ENCODE results near the gene C12orf56.
A peak's percentile ranks its signal among the peaks of the same experiment; 100 is the strongest.
"Not testable (repeated sequence)": the region's sequence is repeated elsewhere in the genome, so short reads cannot be mapped to it uniquely, and the experiment has no call there.

C12orf56 gene

DNA sequence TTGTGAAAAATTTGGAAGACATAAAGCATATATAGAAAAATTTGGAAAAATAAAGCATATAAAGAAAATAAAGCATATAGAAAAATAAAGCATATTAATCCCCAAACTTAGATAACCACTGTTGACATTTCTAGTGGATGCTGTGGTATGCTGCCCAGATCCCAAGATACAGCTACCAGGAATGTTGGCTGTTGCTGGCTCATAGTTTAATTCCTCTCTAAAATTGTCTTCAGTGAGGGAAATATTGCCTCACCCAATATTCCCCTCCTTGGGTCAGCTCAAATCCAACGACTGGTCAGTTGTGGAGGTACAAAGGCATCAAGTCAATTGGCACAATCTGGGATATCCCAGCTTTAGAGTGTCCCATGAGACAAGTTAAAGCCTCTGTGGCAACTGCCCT is 158.4 kb downstream of the C12orf56 start:
- DNase-seq (ENCODE audit: low read depth in 2 of 2), result no peak

DNA sequence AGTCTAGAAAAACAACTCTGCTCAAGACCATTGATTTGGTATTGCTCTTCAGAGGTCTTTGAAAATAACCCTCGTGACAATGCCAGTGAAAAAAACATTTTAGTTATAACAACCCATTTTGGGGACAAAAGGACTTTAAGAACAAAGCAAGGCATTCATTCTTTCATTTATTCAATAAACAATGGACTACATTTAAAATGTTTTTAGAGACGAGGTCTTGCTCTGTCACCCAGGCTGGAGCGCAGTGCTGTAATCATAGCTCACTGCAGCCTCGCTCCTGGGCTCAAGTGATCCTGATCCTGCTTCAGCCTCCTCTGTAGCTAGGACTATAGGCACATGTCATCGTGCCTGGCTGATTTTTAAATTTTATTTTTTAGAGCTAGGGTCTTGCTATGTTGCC is 160.8 kb downstream of the C12orf56 start:
- no peak for DNase-seq (ENCODE audit: low read depth in 2 of 2)

DNA sequence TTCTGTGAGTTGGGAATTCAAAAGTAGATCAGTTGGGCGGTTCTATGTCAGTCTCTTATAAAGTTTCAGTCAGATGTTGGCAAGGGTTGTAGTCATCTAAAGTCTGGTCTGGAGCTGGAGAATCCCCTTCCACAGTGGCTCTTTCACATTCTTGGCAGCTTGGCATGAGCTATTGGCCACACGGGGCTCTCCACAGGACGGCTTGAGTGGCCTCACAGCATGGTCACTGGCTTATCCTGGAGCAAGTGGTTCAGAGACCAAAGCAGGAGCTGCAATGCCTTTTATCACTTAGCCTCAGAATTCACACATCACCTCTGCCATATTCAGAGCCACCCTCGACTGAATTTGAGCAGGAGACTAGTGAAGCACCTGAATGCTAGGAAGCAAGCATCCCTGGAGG is 161.3 kb downstream of the C12orf56 start:
- no peak for DNase-seq (ENCODE audit: low read depth in 2 of 2)

DNA sequence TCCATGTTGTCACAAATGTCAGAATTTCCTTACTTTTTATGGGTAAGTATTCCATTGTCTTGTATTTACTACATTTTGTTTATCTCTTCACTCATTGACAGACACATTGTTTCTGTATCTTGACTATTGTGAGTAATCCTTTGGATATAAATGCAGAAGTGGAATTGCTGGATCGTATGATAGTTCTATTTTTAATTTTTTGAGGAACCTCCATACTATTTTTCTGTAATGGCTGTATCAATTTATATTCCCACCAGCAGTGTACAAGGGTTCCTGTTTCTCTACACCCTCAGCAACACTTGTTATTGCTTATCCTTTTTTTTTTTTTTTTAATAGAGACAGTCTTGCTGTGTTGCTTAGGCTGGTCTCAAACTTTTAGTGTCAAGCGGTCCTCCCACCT is 164.9 kb downstream of the C12orf56 start:
- no peak for DNase-seq (ENCODE audit: low read depth in 2 of 2)

DNA sequence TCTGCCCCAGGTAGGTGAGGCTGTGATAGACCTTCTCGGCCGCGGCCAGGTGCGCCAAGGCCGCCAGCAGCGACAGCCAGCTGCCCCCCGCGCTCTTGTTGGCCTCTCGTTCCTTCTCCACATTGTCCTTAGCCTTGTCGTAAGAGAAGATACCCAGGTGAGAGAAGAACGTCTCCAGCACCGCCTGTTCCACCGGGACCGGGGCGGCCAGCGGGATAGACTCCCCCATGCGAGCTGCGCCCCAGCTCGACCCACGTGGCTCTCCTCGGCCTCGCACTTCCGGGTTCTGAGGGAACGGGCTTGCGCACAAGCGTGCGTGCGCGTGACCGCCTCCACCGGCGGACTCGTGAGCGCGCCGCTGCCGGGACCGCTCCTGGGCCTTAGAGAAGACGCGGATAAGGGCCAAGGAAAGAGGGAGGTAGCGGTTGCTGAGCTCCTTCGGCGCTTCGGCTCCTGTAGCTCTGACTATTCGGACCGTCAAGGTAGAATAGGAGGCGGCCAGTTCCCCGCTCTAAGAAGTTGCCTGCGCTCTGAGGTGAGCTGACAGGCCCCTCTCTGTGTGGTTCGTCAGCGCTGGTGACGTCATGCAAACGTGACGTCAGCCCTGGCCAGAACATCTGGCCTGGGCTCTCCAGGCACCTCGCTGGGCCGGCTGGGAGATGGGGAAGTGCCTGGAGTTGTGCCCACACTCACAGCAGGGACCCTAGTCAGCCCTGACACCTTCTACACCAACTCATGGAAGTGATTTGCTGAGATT is 168.4 kb downstream of the C12orf56 start, which contains the start of gene KICS2:
Gene KICS2 (minus strand): TSS at position 288 of the 757 bp plus-strand sequence. CDS start 59 bp downstream, at position 229.
- DNase-seq (ENCODE audit: low read depth in 2 of 2), result peak; percentile 79 to 87

DNA sequence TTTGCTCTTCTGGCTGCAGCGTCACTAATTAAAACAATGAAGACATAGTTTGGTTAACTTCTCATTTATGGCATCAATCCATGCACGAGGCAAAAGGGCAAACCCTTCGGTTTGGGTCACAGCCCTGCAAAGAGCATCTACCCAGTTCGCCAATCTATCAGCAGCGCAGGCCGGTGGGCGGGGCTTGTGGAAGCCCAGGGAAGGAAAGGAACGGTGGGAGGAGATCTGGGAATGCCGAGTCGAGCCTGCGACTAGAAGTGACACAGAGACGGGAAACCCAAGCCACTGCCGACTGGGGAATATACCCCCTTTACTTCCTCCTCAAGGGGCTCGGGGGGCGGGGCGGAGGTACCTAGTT is 168.9 kb downstream of the C12orf56 start:
- peak; percentile 21 to 31 for DNase-seq (ENCODE audit: low read depth in 2 of 2)

DNA sequence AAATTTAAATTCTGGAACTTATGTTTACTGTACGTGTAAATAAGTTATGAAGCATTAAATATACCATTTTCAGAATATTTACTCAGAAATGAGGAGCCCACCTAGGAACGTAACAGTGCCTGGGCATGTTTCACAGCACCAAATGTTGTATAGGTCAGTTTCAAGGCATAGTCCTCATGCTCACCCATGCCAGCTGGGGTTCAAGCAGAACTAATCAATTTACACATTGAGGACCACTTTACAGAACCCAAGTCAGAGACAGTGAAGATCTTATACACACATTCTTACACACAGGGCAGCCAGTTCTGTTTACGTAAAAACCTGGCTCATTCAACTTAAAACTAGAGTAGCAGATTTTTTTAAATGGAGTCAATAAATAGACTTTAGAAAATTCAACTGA is 170.5 kb downstream of the C12orf56 start:
- DNase-seq (ENCODE audit: low read depth in 2 of 2), result no peak

DNA sequence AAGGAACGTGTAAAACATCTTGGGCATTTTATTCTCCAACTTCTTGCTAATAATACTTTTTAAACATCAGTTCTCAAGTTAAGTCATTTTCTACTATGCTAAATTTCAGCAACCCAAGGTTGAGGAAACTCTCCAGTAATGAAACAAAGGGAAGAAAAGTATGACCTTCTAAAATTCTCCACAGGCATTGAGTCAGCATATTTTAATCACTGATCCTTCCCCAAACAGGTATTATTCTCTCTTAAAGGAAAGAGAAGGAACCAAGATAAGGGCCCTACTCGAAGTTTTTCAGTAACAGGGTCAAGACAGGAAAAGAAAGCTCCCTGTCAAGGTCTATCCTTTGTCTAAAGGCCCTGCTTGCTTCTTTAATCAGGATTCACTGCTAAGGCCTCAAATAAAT is 171.4 kb downstream of the C12orf56 start:
- DNase-seq (ENCODE audit: low read depth in 2 of 2), result no peak

DNA sequence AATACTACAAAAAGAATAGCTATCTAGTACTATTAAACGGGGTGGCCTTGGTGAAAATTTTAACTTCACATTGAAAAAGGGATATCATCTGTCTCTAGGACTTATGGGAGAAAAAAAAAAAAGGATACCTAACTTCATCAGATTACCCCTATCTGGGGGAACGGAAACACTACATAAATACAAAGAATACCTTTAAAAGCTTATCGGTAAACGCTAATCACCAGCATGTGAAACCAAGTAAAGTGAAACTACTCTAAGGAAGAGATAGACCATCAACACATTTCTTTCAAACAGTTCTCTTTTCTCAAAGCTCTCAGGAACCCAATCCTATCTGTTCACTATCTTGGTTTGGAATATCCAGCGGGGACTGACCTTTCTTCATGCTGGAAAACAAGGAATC is 172.0 kb downstream of the C12orf56 start:
- DNase-seq (ENCODE audit: low read depth in 2 of 2), result no peak

DNA sequence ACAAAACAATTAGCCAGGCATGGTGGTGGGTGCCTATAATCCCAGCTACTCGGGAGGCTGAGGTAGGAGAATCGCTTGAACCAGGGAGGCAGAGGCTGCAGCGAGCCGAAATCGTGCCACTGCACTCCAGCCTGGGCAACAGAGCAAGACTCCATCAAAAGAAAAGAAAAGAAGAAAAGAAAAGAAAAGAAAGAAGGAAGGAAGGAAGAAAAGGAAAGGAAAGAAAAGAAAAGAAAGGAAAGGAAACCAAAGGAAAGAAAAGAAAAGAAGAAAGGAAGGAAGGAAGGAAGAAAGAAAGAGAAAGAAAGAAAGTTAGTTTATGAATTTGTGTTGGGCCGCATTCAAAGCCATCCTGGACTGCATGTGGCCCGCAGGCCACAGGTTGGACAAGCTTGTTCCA is 172.9 kb downstream of the C12orf56 start:
- DNase-seq (ENCODE audit: low read depth in 2 of 2), result not testable (repeated sequence)

DNA sequence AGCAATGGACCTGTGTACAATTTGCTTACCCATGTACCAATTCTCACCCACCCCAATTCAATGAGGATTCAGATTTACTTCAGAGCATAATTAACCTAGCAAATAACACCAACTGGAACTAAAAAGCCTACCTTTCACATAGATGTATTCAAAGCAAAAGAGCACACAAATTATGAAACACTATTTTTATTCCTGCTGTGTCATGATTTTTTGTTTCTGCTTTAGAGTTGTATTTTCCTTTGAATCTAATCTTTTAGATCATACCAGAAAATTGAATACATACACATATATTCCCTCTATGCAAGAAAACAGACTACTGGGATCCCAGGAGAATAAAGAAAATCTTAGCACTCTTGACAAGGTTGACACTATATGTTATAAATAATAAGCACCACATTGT is 174.3 kb downstream of the C12orf56 start:
- no peak for DNase-seq (ENCODE audit: low read depth in 2 of 2)

Measured in stimulated activated CD4-positive, alpha-beta T cell treated with anti-CD3 and anti-CD28 coated beads, Interleukin-15, amount 100 ng/mL, for 48 hours (primary cell).